Adipose tissue (tissue), 3 donors: ENCODE results near the gene ZNF224. TPM values are rescaled to one million over a fixed set of nuclear protein-coding genes. Genes with fewer than 3 reads are reported as not detected.
"Not testable (repeated sequence)": the region's sequence is repeated elsewhere in the genome, so short reads cannot be mapped to it uniquely, and the experiment has no call there.

Source experiments
- H3K27ac ChIP-seq: one replicate; pipeline ENCODE4 v1.5.1; 2013; ENCODE audit warnings: low read depth, low read length
- WGBS, 3 donors: extraction: QIAGEN DNeasy Blood & Tissue Kit; methylation state at CpG; one replicate each; pipeline ENCODE4 v1.1.7; 2013; 5-methylcytosine and 5-hydroxymethylcytosine counted together
- polyA plus RNA-seq, 3 donors: library from polyadenylated mRNA; stranded (reverse); fragments of 200-250 nt; gene quantifications; one replicate each; pipeline ENCODE4 v1.2.3, GENCODE V29; 2013
- donor health status: healthy with polysubstance abuse.
- donor health status: Bipolar disorder and iron deficiency.
- donor health status: healthy.

Gene ZNF224
- polyA plus RNA-seq, 3 donors: 8.1 to 8.3 (median 8.3) TPM

- WGBS, 3 donors: 0% methylated on average over 44 of the region's 44 CpGs
These were observed 19.1 kb downstream of the ZNF224 start, which contains the start of gene ZNF225 for GRCh38 chr19:44113138-44113783. ZNF225 (plus strand) TSS chr19:44113399; CDS start chr19:44115828, 2,429 bp downstream.

GRCh38 chr19:44113784-44114390, 19.7 kb downstream of the ZNF224 start:
- 3 to 4% (median 4%) methylated on average over 18 of the region's 18 CpGs for WGBS, 3 donors
- no peak overlapping the region for H3K27ac ChIP-seq

More at GRCh38 chr19:44113138-44113783, 19.1 kb downstream of the ZNF224 start, which contains the start of gene ZNF225:
- H3K27ac ChIP-seq: no peak within 1 kb of the TSS

GRCh38 chr19:44121162-44121561, 27.0 kb downstream of the ZNF224 start:
- WGBS, 3 donors: 93 to 95% (median 94%) methylated on average over 4 of the region's 4 CpGs
- H3K27ac ChIP-seq: not testable (repeated sequence)

GRCh38 chr19:44131955-44132354, 37.8 kb downstream of the ZNF224 start:
- H3K27ac ChIP-seq: no peak overlapping the region
- WGBS, 3 donors: 95 to 98% (median 97%) methylated on average over 5 of the region's 5 CpGs

GRCh38 chr19:44141191-44142058, 47.3 kb downstream of the ZNF224 start, which contains the start of gene ZNF234:
ZNF234 (plus strand) TSS chr19:44141554; CDS start chr19:44144633, 3,079 bp downstream.
- WGBS, 3 donors: 0 to 1% (median 0%) methylated on average over 52 of the region's 52 CpGs
- H3K27ac ChIP-seq: no peak within 1 kb of the TSS

GRCh38 chr19:44142059-44142433, 47.9 kb downstream of the ZNF224 start:
- no peak overlapping the region for H3K27ac ChIP-seq
- 4 to 12% (median 8%) methylated on average over 13 of the region's 13 CpGs for WGBS, 3 donors

- 96 to 98% (median 97%) methylated on average over 4 of the region's 4 CpGs for WGBS, 3 donors
These were observed 55.6 kb downstream of the ZNF224 start for GRCh38 chr19:44149776-44150175.

GRCh38 chr19:44151491-44151890, 57.3 kb downstream of the ZNF224 start:
- 93 to 96% (median 95%) methylated on average over 5 of the region's 5 CpGs for WGBS, 3 donors

More at GRCh38 chr19:44149776-44150175, 55.6 kb downstream of the ZNF224 start:
- no peak overlapping the region for H3K27ac ChIP-seq

GRCh38 chr19:44156475-44156874, 62.3 kb downstream of the ZNF224 start:
- WGBS, 3 donors: 92 to 99% (median 97%) methylated on average over 2 of the region's 2 CpGs
- no peak overlapping the region for H3K27ac ChIP-seq

More at GRCh38 chr19:44151491-44151890, 57.3 kb downstream of the ZNF224 start:
- H3K27ac ChIP-seq: no peak overlapping the region

Other genes with a start within 250 kb of the ZNF224 start
- 1 to 10 TPM in 2 of 3 donors, under 1 TPM in 1; 1.00 to 2.7 (median 1.1) TPM for gene ZNF404, start 210.4 kb upstream of the ZNF224 start, polyA plus RNA-seq
- 1 to 10 TPM; 3.3 to 4.9 (median 3.4) TPM for gene ZNF45, start 159.1 kb upstream of the ZNF224 start, polyA plus RNA-seq
- 1 to 10 TPM in 1 of 3 donors, under 1 TPM in 2; 0.67 to 2.6 (median 0.77) TPM for gene ZNF221, start 143.1 kb upstream of the ZNF224 start, polyA plus RNA-seq
- 1 to 10 TPM; 2.2 to 2.6 (median 2.3) TPM for gene ZNF155, start 110.2 kb upstream of the ZNF224 start, polyA plus RNA-seq
- 1 to 10 TPM in 2 of 3 donors, under 1 TPM in 1; 0.91 to 2.4 (median 1.1) TPM for gene ZNF230, start 91.4 kb upstream of the ZNF224 start, polyA plus RNA-seq
- 1 to 10 TPM; 1.6 to 5.2 (median 1.9) TPM for gene ZNF222, start 69.0 kb upstream of the ZNF224 start, polyA plus RNA-seq
- gene ZNF223, start 42.3 kb upstream of the ZNF224 start, polyA plus RNA-seq: 1 to 10 TPM; 1.5 to 3.1 (median 1.8) TPM
- gene ZNF284, start 22.2 kb upstream of the ZNF224 start, polyA plus RNA-seq: under 1 TPM; 0.16 to 0.90 (median 0.35) TPM
- gene ZNF225, start 19.0 kb downstream of the ZNF224 start, polyA plus RNA-seq: 1 to 10 TPM in 2 of 3 donors, under 1 TPM in 1; 0.93 to 1.3 (median 1.1) TPM
- 1 to 10 TPM; 1.5 to 2.6 (median 2.2) TPM for gene ZNF234, start 47.2 kb downstream of the ZNF224 start, polyA plus RNA-seq
- gene ZNF226, start 70.7 kb downstream of the ZNF224 start, polyA plus RNA-seq: 10 to 100 TPM in 1 of 3 donors, 1 to 10 TPM in 2; 5.3 to 15.2 (median 8.4) TPM
- 1 to 10 TPM; 3.2 to 4.6 (median 3.3) TPM for gene ZNF227, start 118.2 kb downstream of the ZNF224 start, polyA plus RNA-seq
- under 1 TPM in 1 of 3 donors, not detected in 2; 0.97 TPM for gene ZNF233, start 165.5 kb downstream of the ZNF224 start, polyA plus RNA-seq
- gene ZNF235, start 210.7 kb downstream of the ZNF224 start, polyA plus RNA-seq: 1 to 10 TPM in 2 of 3 donors, under 1 TPM in 1; 0.93 to 1.7 (median 1.1) TPM